Subcutaneous abdominal adipose tissue (tissue), 5 donors: ENCODE data around the gene RARRES2.
A peak's percentile ranks its signal among the peaks of the same experiment; 100 is the strongest.

Experiments used
- H3K27ac ChIP-seq: one replicate; pipeline ENCODE4 v1.7.0; 2013; ENCODE audit warnings: low read depth, mild to moderate bottlenecking, inconsistent platforms, low read length, moderate library complexity
- H3K27me3 ChIP-seq, 5 donors: one replicate each; pipeline ENCODE4 v1.7.0; 2013; ENCODE audit warnings: low read length in 5 of 5, inconsistent platforms in 1 of 5; ENCODE audit not compliant: control insufficient read depth in 5 of 5, insufficient read depth in 4 of 5
- H3K36me3 ChIP-seq, 5 donors: one replicate each; pipeline ENCODE4 v1.7.0; 2013; ENCODE audit warnings: low read length in 5 of 5; ENCODE audit not compliant: control insufficient read depth in 5 of 5, insufficient read depth in 5 of 5
- H3K4me1 ChIP-seq, 5 donors: one replicate each; pipeline ENCODE4 v1.7.0; 2013; ENCODE audit warnings: low read length in 5 of 5, mild to moderate bottlenecking in 3 of 5, moderate library complexity in 1 of 5; ENCODE audit not compliant: control insufficient read depth in 5 of 5, insufficient read depth in 5 of 5
- H3K4me3 ChIP-seq, 5 donors: one replicate each; pipeline ENCODE4 v1.7.0; 2013; ENCODE audit warnings: low read length in 5 of 5, low read depth in 1 of 5
- H3K9ac ChIP-seq, 5 donors: one replicate each; pipeline ENCODE4 v1.7.0; 2013; ENCODE audit warnings: low read length in 5 of 5, mild to moderate bottlenecking in 4 of 5, moderate library complexity in 3 of 5
- H3K9me3 ChIP-seq, 5 donors: one replicate each; pipeline ENCODE4 v1.7.0; 2013; ENCODE audit warnings: low read length in 5 of 5; ENCODE audit not compliant: control insufficient read depth in 5 of 5
- donor health status: healthy.
- donor health status: healthy.
- donor health status: healthy.
- donor health status: healthy.
- donor health status: healthy.

RARRES2 gene

DNA sequence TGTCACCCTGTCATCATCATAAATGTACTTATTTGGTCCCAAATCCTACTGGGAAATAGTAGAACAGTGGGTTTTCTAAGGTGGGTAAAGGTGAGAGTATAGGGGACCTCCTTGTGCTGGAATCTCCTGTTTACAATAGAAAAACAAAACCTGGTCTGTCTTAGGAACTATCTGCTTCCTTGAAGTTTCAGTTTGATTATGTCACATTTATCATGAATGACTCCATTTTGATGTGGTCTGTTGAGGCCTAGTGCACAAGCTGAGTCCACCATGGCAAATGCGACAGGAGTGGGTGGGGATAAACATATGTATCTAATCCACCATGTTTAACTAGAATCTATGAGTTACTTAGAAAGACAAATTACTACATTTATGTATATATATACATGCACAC is 14.2 kb upstream of the RARRES2 start:
- Histone ChIP-seq H3K4me3 (no peak overlapping the region), H3K27me3 (no peaks in the 10 kb centered on the region), H3K4me1 (peaks cover 2 to 27% (median 11%) of the 10 kb centered on the region in 5 donors), H3K27ac (peak overlapping the region; percentile 13), H3K9me3 (no peaks in the 10 kb centered on the region), H3K9ac (no peak overlapping the region), H3K36me3 (no peaks in the 10 kb centered on the region)

DNA sequence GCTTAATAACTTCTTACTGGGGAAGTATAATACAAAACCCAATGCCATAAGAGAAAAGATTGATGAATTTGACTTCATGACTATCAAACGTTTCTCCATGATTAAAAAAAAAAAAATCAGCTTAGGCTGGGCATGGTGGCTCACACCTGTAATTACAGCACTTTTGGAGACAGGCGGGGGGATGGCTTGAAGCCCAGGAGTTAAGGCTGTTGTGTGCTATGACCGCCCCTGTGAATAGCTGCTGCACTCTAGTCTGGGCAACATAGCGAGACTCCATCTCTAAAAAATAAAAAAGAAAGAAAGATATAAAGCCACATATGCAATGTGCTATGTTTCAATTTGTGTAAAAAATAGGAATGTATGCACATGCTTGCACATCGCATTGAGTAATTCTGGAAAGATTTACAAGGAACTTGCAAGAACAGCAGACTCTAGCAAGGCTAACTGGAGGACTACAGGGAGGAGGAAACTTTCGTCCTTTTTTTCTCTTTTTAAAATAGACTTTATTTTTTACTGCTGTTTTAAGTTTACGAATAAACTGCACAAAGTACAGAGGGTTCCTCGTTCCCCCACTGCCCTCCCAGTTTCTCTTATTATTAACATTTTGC is 10.3 kb upstream of the RARRES2 start:
- Histone ChIP-seq H3K27ac (no peak overlapping the region), H3K4me3 (no peak overlapping the region), H3K36me3 (no peaks in the 10 kb centered on the region), H3K9me3 (no peaks in the 10 kb centered on the region), H3K4me1 (peaks cover 0 to 16% (median 3%) of the 10 kb centered on the region in 5 donors), H3K27me3 (no peaks in the 10 kb centered on the region), H3K9ac (no peak overlapping the region)

DNA sequence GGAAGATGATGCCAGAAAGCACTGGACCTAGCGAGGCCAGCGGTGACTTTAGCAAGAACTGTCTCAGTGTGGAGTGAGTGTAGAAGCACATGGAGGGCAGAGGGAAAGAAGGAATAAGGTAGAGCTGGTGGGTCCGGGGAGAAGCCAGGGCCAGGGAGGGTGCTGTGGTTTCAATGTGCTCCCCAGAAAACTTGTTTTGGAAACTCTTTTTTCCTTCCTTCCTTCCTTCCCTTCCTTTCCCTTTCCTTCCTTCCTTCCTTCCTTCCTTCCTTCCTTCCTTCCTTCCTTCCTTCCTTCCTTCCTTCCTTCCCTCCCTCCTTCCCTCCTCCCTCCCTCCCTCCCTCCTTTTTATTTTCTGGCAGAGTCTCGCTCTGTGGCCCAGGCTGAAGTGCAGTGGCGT is 5.5 kb upstream of the RARRES2 start:
- no peak overlapping the region for H3K9ac ChIP-seq
- no peaks in the 10 kb centered on the region for H3K36me3 ChIP-seq
- peaks cover 0 to 8% (median 0%) of the 10 kb centered on the region in 5 donors for H3K9me3 ChIP-seq
- H3K4me3 ChIP-seq, result no peak overlapping the region
- no peak overlapping the region for H3K27ac ChIP-seq
- peaks cover 0 to 8% (median 3%) of the 10 kb centered on the region in 5 donors for H3K4me1 ChIP-seq
- H3K27me3 ChIP-seq, result peaks cover 0 to 4% (median 3%) of the 10 kb centered on the region in 5 donors

DNA sequence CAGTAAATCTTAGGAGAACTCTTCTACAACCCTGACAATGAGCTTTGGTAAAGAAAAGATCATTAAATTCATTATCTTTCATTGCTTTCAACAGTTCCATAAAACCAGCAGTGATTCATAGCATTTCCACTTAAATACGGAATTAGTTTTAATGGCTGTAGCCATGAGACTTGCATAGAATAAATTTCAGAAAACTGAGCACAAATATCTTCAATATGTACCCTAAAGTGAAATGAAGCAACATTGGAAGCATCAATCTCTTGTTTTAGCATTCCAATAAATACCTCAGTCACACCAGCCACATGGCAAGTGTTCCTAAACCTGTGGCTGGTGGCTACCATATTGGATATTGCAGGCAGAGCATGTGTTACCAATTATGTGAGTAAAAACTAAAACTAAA is 3.6 kb upstream of the RARRES2 start:
- Histone ChIP-seq H3K27me3 (peaks cover 0 to 12% (median 9%) of the 10 kb centered on the region in 5 donors), H3K4me1 (peaks cover 2 to 19% (median 15%) of the 10 kb centered on the region in 5 donors), H3K4me3 (no peak overlapping the region), H3K9me3 (peaks cover 0 to 8% (median 0%) of the 10 kb centered on the region in 5 donors), H3K9ac (no peak overlapping the region), H3K36me3 (no peaks in the 10 kb centered on the region), H3K27ac (no peak overlapping the region)

DNA sequence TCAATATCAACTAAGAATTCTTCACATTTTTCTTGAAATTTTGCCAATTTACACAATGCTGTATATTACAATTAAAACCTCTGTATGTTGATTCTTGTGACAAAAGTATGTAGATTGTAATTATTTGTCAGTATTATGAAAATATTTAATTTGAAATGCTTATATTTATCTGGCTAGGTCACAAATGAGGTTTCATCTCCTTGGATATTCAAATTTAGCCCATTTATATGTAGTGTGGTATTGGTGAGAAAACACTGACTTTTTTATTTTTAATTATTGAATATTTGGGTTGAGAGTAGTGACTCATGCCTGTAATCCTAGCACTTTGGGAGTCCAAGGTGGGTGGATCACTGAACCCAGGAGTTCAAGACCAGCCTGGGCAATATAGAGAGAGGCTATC is 2.9 kb upstream of the RARRES2 start:
- Histone ChIP-seq H3K9ac (no peak overlapping the region), H3K27me3 (peaks cover 0 to 19% (median 9%) of the 10 kb centered on the region in 5 donors), H3K9me3 (peaks cover 0 to 8% (median 0%) of the 10 kb centered on the region in 5 donors), H3K36me3 (peaks cover 0 to under 1% (median 0%) of the 10 kb centered on the region in 5 donors), H3K4me3 (no peak overlapping the region), H3K4me1 (peaks cover 2 to 27% (median 22%) of the 10 kb centered on the region in 5 donors), H3K27ac (no peak overlapping the region)

DNA sequence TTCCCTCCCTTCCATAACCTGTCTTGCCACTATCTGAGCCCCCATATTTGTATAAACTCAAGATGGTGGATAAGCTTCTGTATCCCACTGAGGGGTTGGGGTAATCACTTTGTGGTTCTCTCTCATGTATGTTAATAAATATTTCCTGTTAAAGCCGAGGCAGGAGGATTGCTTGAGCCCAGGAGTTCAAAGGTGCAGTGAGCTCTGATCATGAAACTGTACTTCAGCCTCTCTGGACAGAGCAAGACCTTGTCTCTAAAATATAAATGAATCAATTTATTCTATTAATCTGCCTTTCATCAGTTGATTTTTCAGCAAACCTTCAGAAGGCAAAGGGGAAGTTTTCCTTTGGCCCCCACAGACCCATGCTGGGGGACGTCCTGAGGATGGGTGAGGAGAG is 1.8 kb upstream of the RARRES2 start:
- Histone ChIP-seq H3K4me1 (peaks cover 2 to 37% (median 33%) of the 10 kb centered on the region in 5 donors), H3K9ac (no peak overlapping the region), H3K4me3 (no peak overlapping the region), H3K36me3 (peaks cover 0 to 10% (median 6%) of the 10 kb centered on the region in 5 donors), H3K27ac (no peak overlapping the region), H3K9me3 (peaks cover 0 to 8% (median 0%) of the 10 kb centered on the region in 5 donors), H3K27me3 (peaks cover 0 to 19% (median 9%) of the 10 kb centered on the region in 5 donors)

DNA sequence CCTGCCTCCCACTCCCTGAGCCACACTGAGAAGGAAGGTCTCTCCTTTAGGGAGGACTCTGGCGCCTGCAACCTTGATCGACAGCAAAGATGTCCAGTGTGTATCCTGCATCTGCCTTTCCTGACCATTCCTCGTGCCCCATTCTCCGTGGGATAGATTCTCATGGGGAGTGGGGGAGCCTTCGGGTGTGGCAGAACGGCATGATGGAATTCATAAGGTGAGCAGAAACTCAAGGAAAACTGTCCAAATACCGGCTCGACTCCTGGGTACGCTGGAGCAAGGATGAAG is 636 bp upstream of the RARRES2 start:
- H3K27me3 ChIP-seq, result peaks cover 0 to 19% (median 9%) of the 10 kb centered on the region in 5 donors
- H3K4me1 ChIP-seq, result peaks cover 2 to 49% (median 37%) of the 10 kb centered on the region in 5 donors
- H3K9me3 ChIP-seq, result peaks cover 0 to 8% (median 0%) of the 10 kb centered on the region in 5 donors
- peak overlapping the region in 2 of 5 donors; percentile 11 to 17 for H3K4me3 ChIP-seq
- H3K9ac ChIP-seq, result peak overlapping the region in 2 of 5 donors; percentile 16 to 28
- peaks cover 0 to 16% (median 7%) of the 10 kb centered on the region in 5 donors for H3K36me3 ChIP-seq
- H3K27ac ChIP-seq, result peak overlapping the region; percentile 46

DNA sequence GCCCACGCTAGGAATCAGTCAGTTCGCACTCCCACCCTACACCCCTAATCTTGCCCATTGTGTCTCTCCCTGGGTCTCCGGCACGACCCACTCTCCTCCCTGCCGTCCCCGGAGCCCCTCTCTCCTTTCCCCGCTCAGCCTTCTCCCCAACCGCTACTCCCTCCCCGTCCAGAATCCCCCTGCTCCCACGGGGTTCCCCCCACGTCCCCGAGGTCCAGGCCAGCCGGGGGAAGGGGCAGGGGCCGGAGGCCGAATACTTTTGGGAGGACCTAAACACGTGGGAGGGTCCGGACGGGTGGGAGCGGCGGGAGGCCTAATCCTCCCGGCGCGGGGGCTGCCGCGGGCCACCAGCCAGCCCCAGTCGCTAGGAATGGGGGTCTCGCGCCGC is 560 bp downstream of the RARRES2 start:
- Histone ChIP-seq H3K4me3 (peak overlapping the region; percentile 62 to 83 (median 72)), H3K36me3 (peaks cover 0 to 18% (median 7%) of the 10 kb centered on the region in 5 donors), H3K27ac (peak overlapping the region; percentile 91), H3K9me3 (peaks cover 0 to 8% (median 0%) of the 10 kb centered on the region in 5 donors), H3K27me3 (peaks cover 0 to 19% (median 9%) of the 10 kb centered on the region in 5 donors), H3K4me1 (peaks cover 2 to 61% (median 48%) of the 10 kb centered on the region in 5 donors), H3K9ac (peak overlapping the region; percentile 68 to 93 (median 84))

DNA sequence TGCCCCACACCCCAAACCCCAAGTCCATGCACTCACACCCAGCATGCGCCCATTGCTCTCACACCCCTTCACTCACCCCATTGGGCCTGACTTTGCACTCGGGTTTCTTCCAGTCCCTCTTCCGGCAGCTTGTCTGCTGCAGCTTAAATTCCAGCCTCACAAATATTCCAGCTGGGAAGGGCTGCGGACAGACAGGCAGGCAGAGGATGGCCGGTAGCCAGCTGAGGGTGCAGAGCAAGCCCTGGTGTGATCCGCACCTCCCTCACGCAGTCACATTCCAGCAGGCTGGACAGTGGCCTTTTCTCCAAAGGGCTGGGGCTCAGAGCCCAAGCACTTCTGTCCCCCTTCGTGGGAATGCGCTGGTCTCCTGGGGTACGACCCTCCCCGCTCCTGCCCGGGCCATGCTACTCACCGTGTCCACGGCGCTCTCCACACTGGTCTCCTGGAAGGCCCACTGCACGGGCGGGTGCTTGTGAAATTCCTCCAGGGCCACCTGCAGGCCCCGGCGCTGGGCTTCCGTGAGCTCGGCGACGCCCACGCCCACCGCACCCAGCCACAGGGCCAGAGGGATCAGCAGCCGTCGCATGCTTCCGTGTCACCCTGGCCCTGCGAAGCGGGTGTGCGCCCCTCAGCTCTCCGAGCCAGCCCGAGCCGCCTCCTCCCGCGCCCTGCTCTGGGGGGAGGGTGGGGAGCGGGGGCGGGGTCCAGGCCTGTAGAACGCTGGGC is 1.2 kb downstream of the RARRES2 start:
- H3K27me3 ChIP-seq, result peaks cover 0 to 19% (median 9%) of the 10 kb centered on the region in 5 donors
- peak overlapping the region in 2 of 5 donors; percentile 26 to 93 for H3K9ac ChIP-seq
- H3K4me3 ChIP-seq, result peak overlapping the region; percentile 62 to 83 (median 72)
- H3K4me1 ChIP-seq, result peaks cover 5 to 68% (median 55%) of the 10 kb centered on the region in 5 donors
- peak overlapping the region; percentile 91 for H3K27ac ChIP-seq
- H3K9me3 ChIP-seq, result peaks cover 0 to 8% (median 0%) of the 10 kb centered on the region in 5 donors
- peaks cover 0 to 18% (median 7%) of the 10 kb centered on the region in 5 donors for H3K36me3 ChIP-seq

DNA sequence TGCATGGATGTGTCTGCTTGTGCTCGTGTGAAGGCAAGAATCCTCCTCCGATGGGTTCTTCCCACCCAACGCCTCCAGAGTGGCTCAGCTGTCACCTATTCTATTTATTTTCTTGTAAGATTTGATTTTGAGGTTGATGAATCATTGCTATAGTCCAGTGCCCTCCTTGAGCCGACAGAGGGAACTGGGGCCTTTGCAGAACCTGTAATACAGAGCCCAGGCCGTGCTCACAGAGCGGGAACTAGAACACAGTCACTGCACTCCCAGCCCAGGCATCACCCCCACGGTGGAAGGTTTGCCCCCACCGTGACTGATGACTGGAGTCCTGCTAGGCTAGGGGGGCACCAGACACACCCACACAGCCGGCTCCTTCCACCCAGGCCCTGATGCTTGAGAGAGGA is 2.0 kb downstream of the RARRES2 start:
- peak overlapping the region; percentile 91 for H3K27ac ChIP-seq
- peak overlapping the region; percentile 62 to 83 (median 72) for H3K4me3 ChIP-seq
- H3K27me3 ChIP-seq, result peaks cover 0 to 19% (median 9%) of the 10 kb centered on the region in 5 donors
- H3K9ac ChIP-seq, result peak overlapping the region in 3 of 5 donors; percentile 5 to 93 (median 23)
- H3K36me3 ChIP-seq, result peaks cover 0 to 18% (median 7%) of the 10 kb centered on the region in 5 donors
- peaks cover 0 to 8% (median 0%) of the 10 kb centered on the region in 5 donors for H3K9me3 ChIP-seq
- H3K4me1 ChIP-seq, result peaks cover 5 to 71% (median 58%) of the 10 kb centered on the region in 5 donors
